Skeletal muscle satellite cell (primary cell): Measurements from ENCODE around the gene CANT1.
A peak's percentile ranks its signal among the peaks of the same experiment; 100 is the strongest.

Experiments
- H3K27me3 ChIP-seq: 2 replicates; pipeline ENCODE4 v1.7.0; 2013; ENCODE audit warnings: low read length; ENCODE audit not compliant: control insufficient read depth, insufficient read depth
- H3K36me3 ChIP-seq: 2 replicates; pipeline ENCODE4 v1.7.0; 2013; ENCODE audit warnings: mild to moderate bottlenecking, control low read depth, low read length; ENCODE audit not compliant: insufficient read depth
- H3K4me1 ChIP-seq: 2 replicates; pipeline ENCODE4 v1.7.0; 2013; ENCODE audit warnings: low read length; ENCODE audit not compliant: control insufficient read depth, insufficient read depth
- H3K4me2 ChIP-seq: 2 replicates; pipeline ENCODE4 v1.7.0; 2013; ENCODE audit warnings: mild to moderate bottlenecking, low read length
- H3K4me3 ChIP-seq: 2 replicates; pipeline ENCODE4 v1.7.0; 2013; ENCODE audit warnings: low read length
- H3K9ac ChIP-seq: 2 replicates; pipeline ENCODE4 v1.7.0; 2013; ENCODE audit warnings: mild to moderate bottlenecking, low read depth, low read length, moderate library complexity
- H3K9me3 ChIP-seq: replicated peaks from 2 replicates; pipeline ENCODE4 v1.7.0; 2013; ENCODE audit warnings: mild to moderate bottlenecking, control low read depth, low read length

CANT1 gene

GRCh38 chr17:79041723-79042420 lies 32.3 kb upstream of the CANT1 start:
- no peak overlapping the region for H3K4me2 ChIP-seq
- no peak overlapping the region for H3K4me3 ChIP-seq
- no peaks in the 10 kb centered on the region for H3K36me3 ChIP-seq
- no peak overlapping the region for H3K9ac ChIP-seq
- H3K9me3 ChIP-seq: no peaks in the 10 kb centered on the region
- peaks cover 19% of the 10 kb centered on the region for H3K4me1 ChIP-seq
- H3K27me3 ChIP-seq: peaks cover 19% of the 10 kb centered on the region

GRCh38 chr17:79041041-79041570 lies 31.5 kb upstream of the CANT1 start:
- Histone ChIP-seq H3K9me3 (no peaks in the 10 kb centered on the region), H3K27me3 (peaks cover 13% of the 10 kb centered on the region), H3K4me3 (no peak overlapping the region), H3K36me3 (no peaks in the 10 kb centered on the region), H3K9ac (no peak overlapping the region), H3K4me1 (peaks cover 22% of the 10 kb centered on the region), H3K4me2 (no peak overlapping the region)

GRCh38 chr17:79039886-79040285 lies 30.3 kb upstream of the CANT1 start:
- H3K27me3 ChIP-seq: peaks cover 8% of the 10 kb centered on the region
- H3K9ac ChIP-seq: no peak overlapping the region
- H3K36me3 ChIP-seq: no peaks in the 10 kb centered on the region
- no peak overlapping the region for H3K4me3 ChIP-seq
- no peak overlapping the region for H3K4me2 ChIP-seq
- peaks cover 26% of the 10 kb centered on the region for H3K4me1 ChIP-seq
- no peaks in the 10 kb centered on the region for H3K9me3 ChIP-seq

GRCh38 chr17:79039171-79039570 lies 29.6 kb upstream of the CANT1 start:
- Histone ChIP-seq H3K9ac (peak overlapping the region; percentile 54), H3K4me1 (peaks cover 26% of the 10 kb centered on the region), H3K4me3 (no peak overlapping the region), H3K27me3 (peaks cover 1% of the 10 kb centered on the region), H3K4me2 (peak overlapping the region; percentile 43), H3K36me3 (no peaks in the 10 kb centered on the region), H3K9me3 (no peaks in the 10 kb centered on the region)

GRCh38 chr17:79038545-79039135 lies 29.1 kb upstream of the CANT1 start:
- Histone ChIP-seq H3K4me3 (no peak overlapping the region), H3K27me3 (no peaks in the 10 kb centered on the region), H3K9me3 (no peaks in the 10 kb centered on the region), H3K36me3 (no peaks in the 10 kb centered on the region), H3K4me2 (peak overlapping the region; percentile 43), H3K9ac (peak overlapping the region; percentile 54), H3K4me1 (peaks cover 31% of the 10 kb centered on the region)

GRCh38 chr17:79036596-79036995 lies 27.0 kb upstream of the CANT1 start:
- Histone ChIP-seq H3K36me3 (no peaks in the 10 kb centered on the region), H3K9me3 (no peaks in the 10 kb centered on the region), H3K9ac (peak overlapping the region; percentile 54), H3K4me1 (peaks cover 31% of the 10 kb centered on the region), H3K27me3 (peaks cover 8% of the 10 kb centered on the region), H3K4me2 (peak overlapping the region; percentile 68), H3K4me3 (no peak overlapping the region)

- no peaks in the 10 kb centered on the region for H3K9me3 ChIP-seq
- H3K36me3 ChIP-seq: no peaks in the 10 kb centered on the region
- no peak overlapping the region for H3K4me3 ChIP-seq
- no peak overlapping the region for H3K9ac ChIP-seq
- peaks cover 31% of the 10 kb centered on the region for H3K4me1 ChIP-seq
- H3K27me3 ChIP-seq: peaks cover 10% of the 10 kb centered on the region
- H3K4me2 ChIP-seq: peak overlapping the region; percentile 27
These were observed 26.6 kb upstream of the CANT1 start for GRCh38 chr17:79036181-79036580.

- Histone ChIP-seq H3K9me3 (no peaks in the 10 kb centered on the region), H3K36me3 (no peaks in the 10 kb centered on the region), H3K27me3 (peaks cover 10% of the 10 kb centered on the region), H3K4me1 (peaks cover 31% of the 10 kb centered on the region), H3K9ac (no peak overlapping the region), H3K4me2 (no peak overlapping the region), H3K4me3 (no peak overlapping the region)
These were observed 26.1 kb upstream of the CANT1 start for GRCh38 chr17:79035686-79036085.

GRCh38 chr17:79034931-79035485 lies 25.4 kb upstream of the CANT1 start:
- Histone ChIP-seq H3K4me3 (no peak overlapping the region), H3K9ac (no peak overlapping the region), H3K27me3 (peaks cover 10% of the 10 kb centered on the region), H3K9me3 (no peaks in the 10 kb centered on the region), H3K4me1 (peaks cover 33% of the 10 kb centered on the region), H3K4me2 (no peak overlapping the region), H3K36me3 (no peaks in the 10 kb centered on the region)

- H3K9me3 ChIP-seq: no peaks in the 10 kb centered on the region
- peaks cover 18% of the 10 kb centered on the region for H3K27me3 ChIP-seq
- peaks cover 34% of the 10 kb centered on the region for H3K4me1 ChIP-seq
- no peak overlapping the region for H3K9ac ChIP-seq
- no peaks in the 10 kb centered on the region for H3K36me3 ChIP-seq
- H3K4me3 ChIP-seq: no peak overlapping the region
- no peak overlapping the region for H3K4me2 ChIP-seq
These were observed 24.4 kb upstream of the CANT1 start for GRCh38 chr17:79033741-79034501.

- Histone ChIP-seq H3K9ac (no peak overlapping the region), H3K27me3 (peaks cover 21% of the 10 kb centered on the region), H3K4me1 (peaks cover 33% of the 10 kb centered on the region), H3K4me3 (no peak overlapping the region), H3K9me3 (no peaks in the 10 kb centered on the region), H3K36me3 (no peaks in the 10 kb centered on the region), H3K4me2 (no peak overlapping the region)
These were observed 23.6 kb upstream of the CANT1 start for GRCh38 chr17:79033046-79033616.
